Small intestine (tissue), 7 donors: ENCODE data around the gene KCNH1. TPM values are rescaled to one million over a fixed set of nuclear protein-coding genes. Genes with fewer than 3 reads are reported as not detected.

ENCODE experiments used
- DNase-seq, 2 donors: peaks; one replicate each; pipeline versions ENCODE4 v3.0.0 to v3.0.0-alpha.2; 2013
- FAIRE-seq: peaks from 2 replicates; lab custom pipeline; 2012; peaks lifted over from hg19 to GRCh38; lab: Jason Lieb, UNC
- H3K27ac ChIP-seq, 3 donors: one replicate each; pipeline ENCODE4 v1.5.1; 2013; ENCODE audit warnings: low read length in 2 of 3, mild to moderate bottlenecking in 2 of 3, control low read depth in 1 of 3, inconsistent platforms in 1 of 3, low read depth in 1 of 3, moderate library complexity in 1 of 3
- H3K27me3 ChIP-seq, 3 donors: one replicate each; pipeline ENCODE4 v1.6.1; 2013; ENCODE audit warnings: low read length in 3 of 3, inconsistent platforms in 1 of 3; ENCODE audit not compliant: control insufficient read depth in 3 of 3, insufficient read depth in 3 of 3
- H3K36me3 ChIP-seq, 3 donors: one replicate each; pipeline ENCODE4 v1.6.1; 2013; ENCODE audit warnings: low read length in 3 of 3, inconsistent platforms in 1 of 3, low read depth in 1 of 3, mild to moderate bottlenecking in 1 of 3, moderate library complexity in 1 of 3; ENCODE audit not compliant: control insufficient read depth in 3 of 3, insufficient read depth in 2 of 3
- H3K4me1 ChIP-seq, 3 donors: one replicate each; pipeline ENCODE4 v1.6.1; 2013; ENCODE audit warnings: low read length in 2 of 3, inconsistent platforms in 1 of 3, low read depth in 1 of 3, mild to moderate bottlenecking in 1 of 3, moderate library complexity in 1 of 3; ENCODE audit not compliant: control insufficient read depth in 3 of 3, insufficient read depth in 2 of 3
- H3K4me3 ChIP-seq, 3 donors: one replicate each; pipeline ENCODE4 v1.5.1; 2013; ENCODE audit warnings: low read length in 3 of 3, control low read depth in 1 of 3, inconsistent platforms in 1 of 3, low read depth in 1 of 3, mild to moderate bottlenecking in 1 of 3, moderate library complexity in 1 of 3
- H3K9me3 ChIP-seq, 2 donors: one replicate each; pipeline ENCODE4 v1.6.1; 2013; ENCODE audit warnings: low read depth in 1 of 2, low read length in 1 of 2; ENCODE audit not compliant: control insufficient read depth in 2 of 2, insufficient read depth in 1 of 2
- WGBS, 3 donors: extraction: QIAGEN DNeasy Blood & Tissue Kit; methylation state at CpG; one replicate each; pipeline ENCODE4 v1.1.7; 2013; 5-methylcytosine and 5-hydroxymethylcytosine counted together
- polyA plus RNA-seq, 4 donors: library from polyadenylated mRNA; stranded (reverse) in 3 of 4; unstranded in 1 of 4; fragments of 200-250 nt in 3 of 4; fragments of 120-200 nt in 1 of 4; gene quantifications; one replicate each; pipeline versions ENCODE4 v1.2.1 to v1.2.3, GENCODE V29; 2013
- donor health status: healthy with polysubstance abuse.
- donor health status: control.
- donor health status: control.
- donor health status: Bipolar disorder and iron deficiency.
- donor health status: healthy.

The KCNH1 gene
- polyA plus RNA-seq, 4 donors: 0.13 to 0.42 TPM; not detected in 2

DNA sequence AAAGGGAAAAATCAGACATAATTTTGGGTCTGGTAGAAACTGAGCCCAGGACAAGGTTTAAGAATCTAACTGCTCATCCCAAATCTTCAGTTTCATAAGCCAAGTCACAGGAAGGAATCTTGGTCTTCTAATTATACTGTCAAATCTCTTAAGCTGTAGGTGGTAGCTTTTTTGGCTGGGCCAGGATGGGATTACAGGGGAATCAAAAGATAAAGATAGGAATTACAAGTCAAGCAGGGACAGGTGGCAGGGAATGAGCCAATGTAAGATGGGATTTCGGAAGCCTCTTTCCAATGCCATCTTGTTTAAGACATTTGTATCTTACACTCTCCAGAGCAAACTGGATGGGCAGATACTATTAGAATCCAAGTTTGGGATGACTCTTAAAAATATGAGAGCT, 383.5 kb downstream of the KCNH1 start:
- Histone ChIP-seq H3K27me3 (no peaks in the 10 kb centered on the region), H3K4me1 (no peaks in the 10 kb centered on the region), H3K36me3 (no peaks in the 10 kb centered on the region), H3K9me3 (no peaks in the 10 kb centered on the region), H3K27ac (no peak overlapping the region), H3K4me3 (no peak overlapping the region)
- FAIRE-seq (no peak), DNase-seq (no peak)
- WGBS, 3 donors: 87 to 100% (median 96%) methylated on average over 1 of the region's 1 CpG

GRCh38 chr1:210748796-210749195, 385.2 kb downstream of the KCNH1 start:
- 74 to 84% (median 77%) methylated on average over 3 of the region's 3 CpGs for WGBS, 3 donors
- H3K36me3 ChIP-seq: no peaks in the 10 kb centered on the region
- no peaks in the 10 kb centered on the region for H3K27me3 ChIP-seq
- no peak overlapping the region for H3K27ac ChIP-seq
- no peak for FAIRE-seq
- no peaks in the 10 kb centered on the region for H3K4me1 ChIP-seq
- no peak for DNase-seq
- H3K9me3 ChIP-seq: no peaks in the 10 kb centered on the region
- no peak overlapping the region for H3K4me3 ChIP-seq

GRCh38 chr1:210747890-210748289, 386.1 kb downstream of the KCNH1 start:
- WGBS, 3 donors: 53 to 70% (median 57%) methylated on average over 6 of the region's 6 CpGs
- Histone ChIP-seq H3K36me3 (no peaks in the 10 kb centered on the region), H3K4me3 (no peak overlapping the region), H3K27ac (no peak overlapping the region), H3K4me1 (no peaks in the 10 kb centered on the region), H3K27me3 (no peaks in the 10 kb centered on the region), H3K9me3 (no peaks in the 10 kb centered on the region)
- FAIRE-seq (no peak), DNase-seq (no peak)

GRCh38 chr1:210747112-210747511, 386.8 kb downstream of the KCNH1 start:
- no peaks in the 10 kb centered on the region for H3K27me3 ChIP-seq
- H3K4me1 ChIP-seq: no peaks in the 10 kb centered on the region
- H3K4me3 ChIP-seq: no peak overlapping the region
- no peak for DNase-seq
- no peaks in the 10 kb centered on the region for H3K9me3 ChIP-seq
- H3K36me3 ChIP-seq: no peaks in the 10 kb centered on the region
- 62 to 77% (median 72%) methylated on average over 3 of the region's 3 CpGs for WGBS, 3 donors
- FAIRE-seq: no peak
- H3K27ac ChIP-seq: no peak overlapping the region

DNA sequence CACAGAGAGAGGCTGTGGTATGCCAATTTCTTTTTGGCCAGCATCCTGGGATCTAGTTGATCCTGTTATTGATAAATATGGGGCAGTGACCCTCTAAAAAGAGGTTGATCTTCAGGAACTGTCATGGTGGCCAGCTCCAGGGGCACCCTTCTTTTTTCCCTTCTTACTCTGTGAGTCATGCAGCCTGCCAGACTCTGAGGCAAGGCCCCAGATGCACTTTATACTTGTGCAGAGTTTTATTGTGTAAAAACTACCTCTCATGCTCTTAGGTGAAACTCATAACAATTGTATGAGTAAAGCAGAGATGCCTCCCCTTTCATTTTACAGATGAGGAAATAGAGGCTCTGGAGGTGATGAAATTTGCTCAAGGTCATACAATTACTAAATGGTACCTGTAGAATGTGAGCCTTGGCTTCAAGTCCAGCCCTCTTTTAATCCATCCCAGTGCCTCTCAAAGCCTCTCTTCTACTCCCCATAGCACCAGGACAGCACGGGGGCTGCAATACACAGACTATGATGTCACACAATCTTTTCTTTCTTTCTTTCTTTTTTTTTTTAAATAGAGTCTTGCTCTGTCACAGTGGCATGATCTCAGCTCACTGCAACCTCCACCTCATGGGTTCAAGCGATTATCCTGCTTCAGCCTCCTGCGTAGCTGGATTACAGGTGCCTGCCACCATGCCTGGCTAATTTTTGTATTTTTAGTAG, 387.8 kb downstream of the KCNH1 start:
- H3K4me3 ChIP-seq: no peak overlapping the region
- WGBS, 3 donors: 69 to 82% (median 81%) methylated on average over 3 of the region's 3 CpGs
- no peaks in the 10 kb centered on the region for H3K4me1 ChIP-seq
- H3K9me3 ChIP-seq: no peaks in the 10 kb centered on the region
- FAIRE-seq (no peak), DNase-seq (no peak)
- no peaks in the 10 kb centered on the region for H3K27me3 ChIP-seq
- H3K27ac ChIP-seq: no peak overlapping the region
- H3K36me3 ChIP-seq: no peaks in the 10 kb centered on the region

GRCh38 chr1:210743038-210743437, 390.9 kb downstream of the KCNH1 start:
- Histone ChIP-seq H3K9me3 (no peaks in the 10 kb centered on the region), H3K27ac (no peak overlapping the region), H3K4me3 (no peak overlapping the region), H3K27me3 (no peaks in the 10 kb centered on the region), H3K36me3 (no peaks in the 10 kb centered on the region), H3K4me1 (no peaks in the 10 kb centered on the region)
- 59 to 78% (median 66%) methylated on average over 3 of the region's 3 CpGs for WGBS, 3 donors
- no peak for DNase-seq
- no peak for FAIRE-seq

DNA sequence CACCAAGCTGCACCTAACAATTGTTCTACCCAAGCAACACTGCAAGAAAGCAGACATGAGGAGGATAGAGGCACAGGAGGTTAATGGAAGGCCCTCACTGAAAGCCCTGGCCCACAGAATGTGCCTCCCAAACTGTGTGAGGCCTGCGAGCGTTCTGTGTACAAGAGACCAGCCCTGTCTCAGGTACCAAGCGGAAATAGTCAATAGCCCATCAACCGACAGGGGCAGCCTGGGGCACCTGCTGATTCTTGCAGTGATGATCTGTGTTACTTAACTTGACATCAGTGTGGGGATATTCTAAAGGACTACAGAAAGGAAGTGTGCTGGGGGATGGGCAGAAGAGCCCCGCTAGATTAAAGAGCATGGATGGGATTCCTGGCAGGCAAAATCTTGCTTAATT, 392.4 kb downstream of the KCNH1 start:
- WGBS, 3 donors: 79 to 86% (median 84%) methylated on average over 5 of the region's 5 CpGs
- FAIRE-seq (no peak), DNase-seq (no peak)
- no peaks in the 10 kb centered on the region for H3K27me3 ChIP-seq
- H3K36me3 ChIP-seq: no peaks in the 10 kb centered on the region
- no peak overlapping the region for H3K4me3 ChIP-seq
- no peaks in the 10 kb centered on the region for H3K4me1 ChIP-seq
- H3K27ac ChIP-seq: no peak overlapping the region
- no peaks in the 10 kb centered on the region for H3K9me3 ChIP-seq

GRCh38 chr1:210739627-210740026, 394.3 kb downstream of the KCNH1 start:
- DNase-seq (no peak), FAIRE-seq (no peak)
- H3K9me3 ChIP-seq: no peaks in the 10 kb centered on the region
- H3K27ac ChIP-seq: no peak overlapping the region
- H3K4me3 ChIP-seq: no peak overlapping the region
- 33 to 43% (median 38%) methylated on average over 1 of the region's 1 CpG for WGBS, 3 donors
- H3K36me3 ChIP-seq: no peaks in the 10 kb centered on the region
- H3K27me3 ChIP-seq: no peaks in the 10 kb centered on the region
- H3K4me1 ChIP-seq: no peaks in the 10 kb centered on the region

GRCh38 chr1:210738256-210738655, 395.7 kb downstream of the KCNH1 start:
- FAIRE-seq (no peak), DNase-seq (no peak)
- WGBS, 3 donors: 81 to 89% (median 84%) methylated on average over 5 of the region's 5 CpGs
- Histone ChIP-seq H3K4me1 (no peaks in the 10 kb centered on the region), H3K9me3 (no peaks in the 10 kb centered on the region), H3K27ac (no peak overlapping the region), H3K27me3 (no peaks in the 10 kb centered on the region), H3K4me3 (no peak overlapping the region), H3K36me3 (no peaks in the 10 kb centered on the region)
